NCI-H1417 treated with DMSO at 0.1 percent for 48 hours (cell line): ENCODE data around the gene PCSK6.

Source experiments
- DNase-seq: peaks from one replicate; lab custom pipeline; 2025; lab: John Stamatoyannopoulos, UW

The PCSK6 gene

GRCh38 chr15:101398247-101398646 lies 91.3 kb downstream of the PCSK6 start:
- no peak for DNase-seq

- no peak for DNase-seq
These were observed 91.9 kb downstream of the PCSK6 start for GRCh38 chr15:101397521-101398003.

GRCh38 chr15:101396484-101397261 lies 92.8 kb downstream of the PCSK6 start:
- no peak for DNase-seq

- DNase-seq = no peak
These were observed 94.9 kb downstream of the PCSK6 start for GRCh38 chr15:101394654-101395053.

- DNase-seq = no peak
These were observed 95.4 kb downstream of the PCSK6 start for GRCh38 chr15:101394056-101394630.

- no peak for DNase-seq
These were observed 96.3 kb downstream of the PCSK6 start for GRCh38 chr15:101393172-101393571.

- DNase-seq = no peak
These were observed 97.4 kb downstream of the PCSK6 start for GRCh38 chr15:101391981-101392640.

- no peak for DNase-seq
These were observed 98.1 kb downstream of the PCSK6 start for GRCh38 chr15:101391431-101391830.

- no peak for DNase-seq
These were observed 99.0 kb downstream of the PCSK6 start for GRCh38 chr15:101390462-101390861.

GRCh38 chr15:101390060-101390459 lies 99.4 kb downstream of the PCSK6 start:
- no peak for DNase-seq

GRCh38 chr15:101389362-101389761 lies 100.1 kb downstream of the PCSK6 start:
- DNase-seq = no peak

- no peak for DNase-seq
These were observed 101.5 kb downstream of the PCSK6 start for GRCh38 chr15:101388046-101388445.

GRCh38 chr15:101387574-101387973 lies 101.9 kb downstream of the PCSK6 start:
- DNase-seq = no peak

- no peak for DNase-seq
These were observed 102.5 kb downstream of the PCSK6 start for GRCh38 chr15:101386967-101387366.

- DNase-seq = no peak
These were observed 103.5 kb downstream of the PCSK6 start for GRCh38 chr15:101386006-101386405.

GRCh38 chr15:101384276-101384675 lies 105.2 kb downstream of the PCSK6 start:
- no peak for DNase-seq

- no peak for DNase-seq
These were observed 107.0 kb downstream of the PCSK6 start for GRCh38 chr15:101382544-101382943.

GRCh38 chr15:101381671-101382212 lies 107.8 kb downstream of the PCSK6 start:
- DNase-seq = no peak

- no peak for DNase-seq
These were observed 109.4 kb downstream of the PCSK6 start for GRCh38 chr15:101380146-101380545.

- DNase-seq = no peak
These were observed 109.9 kb downstream of the PCSK6 start for GRCh38 chr15:101379647-101380046.

GRCh38 chr15:101378879-101379278 lies 110.6 kb downstream of the PCSK6 start:
- DNase-seq = no peak

GRCh38 chr15:101378171-101378755 lies 111.2 kb downstream of the PCSK6 start:
- no peak for DNase-seq
